Activated CD4-positive, alpha-beta T cell treated with anti-CD3 and anti-CD28 coated beads, Interleukin-2, Interleukin-4, amounts not matched to agents 100 ng/mL and 50 ng/mL, durations not matched to agents 16 hours and 8 hours (primary cell): Measurements from ENCODE around the gene STN1.
"Not testable (repeated sequence)": the region's sequence is repeated elsewhere in the genome, so short reads cannot be mapped to it uniquely, and the experiment has no call there.

ENCODE experiments used
- DNase-seq: peaks from one replicate; pipeline ENCODE4 v3.0.0-alpha.2; 2020; ENCODE audit warnings: low spot score

The STN1 gene

DNA sequence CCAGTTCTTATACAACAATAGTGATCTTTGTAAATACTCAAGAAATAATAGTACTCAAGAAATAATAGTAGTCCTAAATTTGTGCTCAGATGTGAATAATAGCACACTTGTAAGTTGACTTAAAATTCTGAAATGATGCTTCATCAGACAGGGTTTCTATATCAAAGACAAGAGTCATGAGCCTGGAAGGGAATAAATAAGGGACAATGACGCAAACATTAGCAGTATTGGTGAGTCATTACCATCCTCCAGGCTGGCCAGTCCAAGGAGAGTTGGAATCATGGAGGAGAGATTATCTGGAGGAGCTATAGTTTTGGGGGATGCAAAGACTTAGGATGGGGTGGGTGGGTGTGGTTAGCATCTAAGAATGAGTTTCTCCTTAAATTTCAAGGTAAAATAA lies 56.5 kb downstream of the STN1 start:
- no peak for DNase-seq

DNA sequence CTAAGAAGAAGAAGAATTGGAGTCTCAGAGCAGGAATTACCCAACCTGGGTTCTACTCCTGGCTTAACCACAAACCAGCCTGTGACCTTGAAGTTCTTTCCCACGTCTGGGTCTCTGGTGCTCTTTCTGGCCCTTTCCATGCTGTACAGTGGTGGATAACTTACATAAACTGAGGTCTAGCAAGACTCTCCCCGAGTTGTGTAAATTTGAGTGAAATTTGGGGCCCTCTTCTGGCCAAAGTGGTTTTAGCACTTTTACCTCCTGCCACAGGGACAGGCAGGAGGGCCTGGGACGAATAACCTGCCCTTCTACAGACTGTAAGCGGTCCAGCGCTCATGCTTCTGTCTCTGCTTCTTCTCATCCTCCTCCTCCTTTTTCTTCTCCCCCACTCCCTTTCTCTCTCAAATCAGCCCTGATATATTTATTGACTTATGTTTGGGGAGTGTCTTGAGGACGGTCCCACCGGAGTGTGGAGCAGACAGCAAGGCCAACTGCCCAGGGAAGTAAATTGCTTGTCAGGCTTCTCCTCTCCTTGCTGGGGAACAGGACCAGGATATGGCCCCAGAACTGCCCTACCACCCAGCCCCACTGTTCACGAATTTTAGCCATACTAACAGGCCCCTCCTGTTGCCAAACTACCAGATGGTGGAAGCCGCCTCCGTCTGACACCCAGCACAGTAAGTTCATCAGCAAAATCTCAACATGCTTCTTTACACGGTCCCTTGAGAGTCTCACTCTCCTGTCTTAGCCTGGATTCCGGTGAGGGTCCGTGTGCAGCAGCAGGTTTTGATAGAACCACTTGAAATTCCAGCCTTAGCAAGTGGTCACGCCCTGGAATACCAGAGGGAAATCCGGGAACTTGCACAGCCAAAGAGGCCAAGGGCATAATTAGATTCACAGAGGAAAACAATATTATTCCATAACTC lies 58.6 kb downstream of the STN1 start:
- DNase-seq = peak; percentile 62

DNA sequence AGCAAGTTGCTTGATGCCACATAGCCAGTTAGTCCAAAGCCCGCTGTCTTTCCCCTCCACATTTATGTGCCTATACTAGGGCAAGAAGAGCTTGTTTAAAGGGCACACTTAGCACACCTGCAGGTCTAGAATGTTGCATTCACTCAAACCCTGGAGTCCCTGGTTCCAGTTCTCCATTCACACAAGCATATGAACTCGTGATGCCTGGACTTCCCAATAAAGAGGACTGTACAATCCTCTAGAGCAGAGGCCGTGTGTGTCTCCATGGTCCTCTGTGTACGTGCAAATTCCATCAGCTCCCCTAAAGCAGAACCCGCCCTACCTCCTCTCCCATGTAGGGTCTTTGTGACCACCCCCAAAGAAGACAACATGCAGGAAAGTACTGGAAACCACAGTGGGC lies 59.6 kb downstream of the STN1 start:
- no peak for DNase-seq

DNA sequence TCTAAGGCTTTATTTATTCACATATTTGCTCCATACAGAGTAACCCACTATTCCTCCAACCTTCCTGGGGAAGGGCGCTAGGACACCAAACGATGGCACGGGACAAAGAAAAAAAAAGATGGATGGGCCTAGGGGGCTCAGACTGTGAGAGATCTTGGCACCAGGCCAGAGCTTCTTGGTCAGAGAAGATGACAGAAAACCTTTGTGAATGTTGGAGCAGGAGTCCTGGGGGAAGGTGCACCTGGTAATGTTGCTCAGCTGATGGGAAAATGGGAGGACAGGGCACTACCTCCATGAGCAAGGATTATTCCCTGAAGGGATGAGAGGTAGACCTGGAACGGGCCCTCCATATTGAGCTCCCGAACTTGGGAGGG lies 61.2 kb downstream of the STN1 start:
- DNase-seq = no peak

DNA sequence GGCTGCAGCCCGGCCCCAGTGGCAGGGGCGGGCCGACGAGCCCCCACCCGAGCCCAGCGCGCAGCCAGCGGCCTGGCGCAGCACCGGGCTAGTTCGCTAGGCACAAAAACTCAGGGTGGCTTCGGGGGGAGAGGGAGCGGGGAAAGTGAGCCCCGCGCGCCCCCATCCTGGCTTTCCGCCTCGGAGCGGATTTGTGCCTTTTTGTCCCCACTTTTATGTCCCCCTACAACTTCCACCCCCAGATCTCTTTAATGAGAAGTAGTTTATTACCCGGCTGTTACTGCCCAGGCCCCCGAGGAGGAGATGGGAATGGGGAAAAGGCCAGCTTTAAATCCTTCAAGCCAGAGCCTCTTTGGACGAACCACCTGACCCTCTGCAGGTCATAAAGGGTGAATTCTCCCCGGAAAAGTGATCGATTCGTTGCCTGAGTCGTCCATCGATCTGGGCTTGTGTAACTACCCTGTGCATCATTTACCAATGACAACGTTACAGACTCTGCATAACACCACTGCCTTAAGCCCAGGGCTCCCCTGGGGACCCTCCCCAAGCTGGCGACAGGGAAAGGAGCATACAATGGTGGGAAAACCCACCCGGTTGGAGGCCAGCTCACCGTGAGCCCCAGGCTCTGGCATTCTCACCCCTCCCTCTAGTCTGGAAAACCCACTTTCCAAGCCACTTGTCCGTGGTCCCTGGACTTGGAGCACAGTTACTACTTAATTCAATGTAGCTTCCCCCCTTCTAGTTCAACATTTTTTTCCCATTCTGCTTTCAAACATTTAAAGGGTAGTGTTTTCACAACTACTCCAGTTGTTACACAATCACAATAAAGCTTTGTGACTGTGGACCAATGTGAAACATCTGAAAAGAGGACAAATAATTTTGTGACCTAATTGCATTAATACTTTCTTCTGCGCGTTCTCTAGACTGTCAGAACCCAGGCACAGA lies 61.9 kb downstream of the STN1 start:
- no peak for DNase-seq

DNA sequence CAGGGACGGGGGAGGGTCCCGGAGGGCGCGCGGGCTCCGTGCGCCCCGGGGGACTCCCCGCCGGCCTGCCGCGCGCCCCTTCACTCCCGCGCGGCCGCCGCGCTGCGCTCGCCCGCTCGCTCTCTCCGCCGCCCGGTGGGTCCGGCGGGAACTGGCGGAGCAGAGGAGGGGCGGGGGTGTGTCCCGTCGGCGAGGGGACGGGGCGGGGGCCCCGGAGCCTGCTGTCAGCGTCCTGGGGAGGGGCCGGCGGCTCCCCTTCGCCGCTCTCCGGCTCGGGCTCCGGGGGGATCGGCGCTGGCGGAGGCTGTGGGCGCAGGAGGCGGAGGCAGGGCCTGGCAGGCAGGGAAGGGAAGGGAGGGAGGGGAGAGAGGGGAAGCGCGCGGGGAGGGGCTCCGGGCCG lies 62.6 kb downstream of the STN1 start, which contains the start of gene SH3PXD2A:
Gene SH3PXD2A, minus strand, starts transcription at position 153 of the 400 bp plus-strand sequence. CDS start 310 bp downstream, outside the sequence.
- DNase-seq = no peak

DNA sequence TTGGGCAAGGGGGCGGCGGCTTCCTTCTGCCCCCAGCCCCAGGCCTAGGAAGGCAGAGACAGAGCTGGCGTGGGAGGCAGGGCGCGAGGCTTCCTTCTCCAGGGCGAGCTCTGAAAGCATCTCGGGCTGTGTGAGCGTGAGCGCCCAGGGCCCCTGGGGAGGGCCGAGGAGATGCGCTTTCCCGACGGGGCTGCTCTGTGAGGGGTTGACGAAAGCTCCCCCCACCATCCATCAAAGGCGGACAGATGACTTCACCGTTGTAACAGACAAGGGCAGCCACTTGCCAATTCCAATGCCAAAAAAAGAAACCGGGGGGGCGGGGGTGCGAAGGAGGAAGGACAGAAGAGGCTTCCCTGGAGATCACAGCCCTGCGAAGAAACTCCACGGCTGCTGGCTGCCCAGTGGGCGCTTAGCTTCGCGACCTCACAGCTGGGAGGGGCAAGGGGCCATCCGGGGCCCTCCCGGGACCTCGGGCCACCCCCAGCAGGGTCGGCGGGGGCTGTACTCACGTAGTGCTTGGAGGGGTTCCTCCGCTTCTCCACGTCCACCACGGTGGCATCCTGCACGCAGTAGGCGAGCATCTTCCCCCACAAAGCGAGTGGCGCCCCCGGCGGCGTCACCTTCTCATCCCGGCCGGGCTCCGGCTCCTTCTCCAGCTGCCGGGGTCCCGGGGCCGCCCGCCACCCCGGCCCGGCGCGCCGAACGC lies 63.1 kb downstream of the STN1 start:
- no peak for DNase-seq

DNA sequence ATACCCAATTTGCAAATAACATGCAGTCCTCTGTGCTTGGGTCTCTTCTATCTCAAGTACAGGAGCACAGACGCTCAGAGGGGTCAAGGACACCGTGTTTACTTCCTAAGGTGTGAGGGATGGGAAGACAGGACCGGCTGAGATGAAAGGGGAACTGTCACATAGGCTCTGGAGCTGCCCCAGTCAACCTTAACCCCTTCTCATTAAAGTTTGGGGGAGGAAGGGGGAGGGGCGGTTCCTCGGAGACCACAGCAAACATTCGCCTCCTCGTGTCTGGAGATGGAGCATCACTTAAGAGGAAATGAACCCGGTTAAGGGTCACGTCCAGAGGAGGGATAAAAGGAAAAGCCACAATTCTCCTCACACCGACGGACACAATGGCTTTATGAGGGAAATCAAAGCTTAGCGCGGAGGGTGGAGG lies 63.7 kb downstream of the STN1 start:
- no peak for DNase-seq

DNA sequence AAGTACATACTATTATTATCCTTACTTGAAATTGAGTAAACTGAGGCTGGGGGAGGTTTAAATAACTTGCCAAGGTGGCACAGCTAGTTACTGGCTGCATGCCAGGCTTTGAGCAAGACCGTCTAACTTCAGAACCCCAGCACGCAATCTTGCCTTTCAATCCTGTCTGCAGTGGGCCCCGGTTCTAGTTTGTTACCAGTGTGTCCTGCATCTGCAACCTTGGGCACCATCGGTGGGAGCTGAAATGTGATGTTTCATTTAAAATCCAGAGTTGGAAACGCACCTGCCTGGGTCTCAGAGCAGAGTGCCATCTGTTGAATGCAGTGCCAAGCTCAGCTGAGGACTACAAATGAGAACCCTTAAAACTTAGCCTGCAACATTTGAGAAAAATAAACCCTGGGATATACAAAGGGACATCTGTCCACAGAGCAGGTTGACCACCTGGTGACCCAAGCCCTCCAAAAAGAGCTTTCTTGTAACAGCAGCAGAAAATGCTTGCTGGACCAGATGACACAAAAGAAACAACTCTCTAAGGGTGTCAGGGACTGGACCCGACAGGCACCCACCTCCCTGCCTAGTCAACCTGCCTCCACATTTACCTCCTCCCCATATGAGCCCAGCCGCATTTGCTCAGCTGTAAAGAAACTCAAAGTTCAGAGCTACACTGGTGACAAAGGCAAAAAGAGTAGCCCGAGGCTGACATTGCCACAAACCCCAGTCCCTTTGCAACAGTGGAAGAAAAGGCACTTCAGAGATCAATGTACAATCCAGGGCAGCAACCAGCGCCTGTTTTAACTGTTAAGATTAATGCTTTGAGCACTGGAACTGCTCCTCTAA lies 64.3 kb downstream of the STN1 start:
- no peak for DNase-seq

DNA sequence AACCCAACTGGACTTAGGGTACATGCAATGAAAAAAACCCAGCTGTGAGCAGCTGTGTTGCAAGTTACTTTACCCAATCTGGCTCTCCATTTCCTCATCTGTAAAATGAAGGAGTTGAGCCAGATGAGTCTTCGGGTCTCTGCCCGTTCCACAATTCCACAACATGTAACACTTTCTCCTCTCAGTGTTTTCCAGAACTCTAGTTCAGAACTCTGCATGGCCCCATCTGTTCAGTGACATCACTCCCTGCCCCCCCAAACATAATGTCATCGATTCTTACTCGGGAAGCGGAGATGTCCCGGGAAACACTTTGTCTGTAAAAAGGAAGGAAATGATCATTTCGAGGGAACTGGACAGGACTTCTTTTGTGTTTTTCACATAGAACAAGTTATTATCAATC lies 65.1 kb downstream of the STN1 start:
- no peak for DNase-seq

DNA sequence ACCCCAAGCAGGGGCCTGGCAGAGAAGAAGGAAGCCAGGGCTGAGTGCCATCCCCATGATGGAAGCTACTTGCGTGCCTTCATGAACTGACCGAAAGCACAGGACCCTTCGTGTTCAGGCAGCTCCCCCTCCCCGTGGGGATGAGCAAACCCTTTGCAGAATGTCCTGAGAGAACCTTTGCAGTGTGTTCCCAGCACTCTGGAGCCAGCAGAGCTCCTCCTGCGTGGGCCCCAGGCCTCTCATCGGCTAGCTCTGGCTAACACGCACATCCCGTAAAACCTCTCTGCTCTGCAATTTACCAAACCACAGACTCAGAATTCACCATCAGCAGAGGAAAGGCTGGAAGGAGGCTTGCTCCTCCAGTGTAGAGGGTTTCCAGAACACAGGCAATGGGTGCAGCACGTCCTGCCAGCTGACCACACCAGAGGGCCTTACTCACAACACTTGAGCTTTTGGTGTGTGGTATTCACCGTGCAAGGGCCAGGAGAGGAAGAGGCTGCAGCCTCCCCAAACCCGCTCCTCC lies 65.7 kb downstream of the STN1 start:
- no peak for DNase-seq

DNA sequence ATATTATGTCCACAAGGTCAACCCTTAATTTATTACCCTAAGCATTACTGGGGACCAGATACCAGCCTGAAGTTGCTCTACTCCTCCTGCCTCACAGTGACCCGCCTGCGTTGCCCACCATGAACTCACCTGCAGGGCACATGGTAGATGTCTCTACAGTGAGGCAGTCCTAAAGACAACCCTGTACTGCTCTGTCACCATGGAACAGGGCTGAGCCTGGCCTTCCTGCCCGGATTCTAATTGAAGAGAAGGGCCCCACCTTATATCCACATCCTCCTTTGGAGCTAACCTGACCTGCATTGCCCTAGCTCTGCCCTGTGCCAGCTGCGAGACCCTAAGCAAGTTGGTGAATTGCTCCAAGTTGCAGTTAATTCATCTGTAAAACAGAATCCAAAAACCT lies 66.7 kb downstream of the STN1 start:
- DNase-seq = no peak

DNA sequence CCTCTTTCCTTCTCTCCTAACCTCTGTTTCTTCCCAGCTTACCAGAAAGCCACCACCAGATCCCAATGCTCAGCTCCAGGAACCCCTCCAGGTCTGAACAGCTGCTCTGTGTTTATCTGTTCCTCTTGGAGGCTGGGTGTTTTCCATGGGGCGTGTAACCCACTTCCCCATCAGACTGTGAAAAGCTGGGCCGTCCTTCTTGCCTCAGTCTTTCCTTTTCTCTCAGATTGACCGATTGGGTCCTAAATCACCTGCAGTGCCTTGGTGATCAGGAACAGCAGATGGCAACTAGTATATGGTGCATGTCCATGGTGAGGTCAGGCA lies 67.5 kb downstream of the STN1 start:
- DNase-seq = no peak

DNA sequence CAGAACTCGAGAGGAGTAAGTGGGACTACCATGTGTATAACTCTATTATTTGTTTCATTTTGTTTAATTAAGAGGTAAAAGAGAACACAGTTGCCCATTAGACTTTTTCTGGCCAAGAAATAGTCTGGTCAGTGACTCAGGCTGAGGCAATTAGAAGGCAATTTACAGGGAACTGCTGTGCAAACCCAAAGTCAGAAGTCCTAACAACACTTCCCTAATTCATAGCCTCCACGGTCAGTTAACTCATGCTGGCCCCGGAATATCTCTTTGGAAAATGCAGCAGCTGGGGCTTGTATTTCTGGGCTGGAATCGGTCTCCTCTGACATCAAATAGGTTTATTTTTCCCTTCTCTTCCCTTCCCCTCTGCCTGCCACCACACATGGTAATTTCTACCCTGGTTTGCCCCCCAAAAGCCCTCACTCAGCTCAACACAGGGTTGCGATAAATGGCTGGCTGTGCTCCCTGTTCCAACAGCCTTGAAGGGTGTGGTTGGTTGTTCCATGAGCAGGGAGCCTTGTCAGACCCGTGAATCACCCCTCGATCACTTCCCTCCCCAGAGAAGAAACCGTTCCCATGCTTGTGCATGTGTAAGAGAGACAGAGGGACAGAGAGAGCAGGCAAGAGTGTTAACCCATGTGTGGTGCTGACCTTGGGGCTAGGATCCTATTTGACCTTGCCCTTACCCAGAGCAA lies 68.0 kb downstream of the STN1 start:
- DNase-seq = no peak

DNA sequence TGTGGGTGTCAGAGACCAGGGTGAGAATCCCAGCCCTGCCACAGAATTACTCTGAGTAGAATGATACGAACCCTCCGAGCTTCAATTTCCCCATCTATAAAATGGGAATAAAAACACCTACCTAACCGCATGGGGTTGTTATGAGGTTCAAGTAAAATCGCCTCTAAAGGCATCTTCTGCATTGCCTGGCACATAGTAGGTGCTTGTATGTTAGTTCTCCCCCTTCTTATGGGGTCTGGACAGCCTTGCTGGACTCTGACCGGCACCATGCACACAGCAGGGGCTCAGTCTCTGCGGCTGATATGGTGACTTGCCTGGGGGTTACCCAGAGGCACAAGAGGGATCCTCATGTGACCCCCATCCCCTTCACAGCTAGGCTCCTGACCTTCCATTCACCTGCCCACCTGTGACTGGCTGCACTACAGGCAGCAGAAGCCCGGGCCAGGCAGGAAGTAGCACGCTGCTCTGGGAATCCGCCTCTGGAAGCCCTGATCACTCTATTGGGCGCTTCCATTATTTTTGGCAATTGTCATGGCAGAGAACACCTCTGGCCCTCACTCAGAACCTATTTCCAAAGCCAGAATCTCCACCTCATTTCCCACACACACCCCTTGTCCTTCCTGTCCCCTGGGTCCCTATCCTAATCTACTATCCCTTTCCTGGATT lies 68.6 kb downstream of the STN1 start:
- no peak for DNase-seq

DNA sequence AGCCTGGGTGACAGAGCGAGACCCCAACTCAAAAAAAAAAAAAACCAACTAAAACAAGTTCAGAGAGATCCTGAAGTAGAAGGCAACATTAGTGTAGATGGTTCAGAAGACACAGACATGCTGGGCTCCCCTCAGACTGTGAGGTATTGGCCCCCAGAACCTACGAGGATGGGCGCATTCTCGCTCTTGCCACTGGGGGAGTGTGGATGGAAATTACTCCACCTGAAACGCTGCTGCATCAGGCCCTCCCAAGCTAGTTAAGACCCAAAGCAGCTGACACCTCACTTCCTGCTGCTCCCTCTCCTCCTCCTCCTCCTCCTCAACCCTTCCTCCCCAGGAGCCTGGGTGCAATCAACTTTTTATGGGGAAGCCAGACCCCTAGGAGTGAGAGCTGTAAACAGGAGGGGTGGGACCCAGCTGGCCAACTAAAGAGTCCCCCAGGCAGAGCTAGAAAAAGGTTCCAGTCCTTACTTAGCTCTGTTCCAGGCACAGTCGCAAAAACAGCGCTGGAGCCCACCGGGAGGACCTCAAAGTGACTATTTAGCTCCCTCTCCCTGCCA lies 70.0 kb downstream of the STN1 start:
- no peak for DNase-seq

DNA sequence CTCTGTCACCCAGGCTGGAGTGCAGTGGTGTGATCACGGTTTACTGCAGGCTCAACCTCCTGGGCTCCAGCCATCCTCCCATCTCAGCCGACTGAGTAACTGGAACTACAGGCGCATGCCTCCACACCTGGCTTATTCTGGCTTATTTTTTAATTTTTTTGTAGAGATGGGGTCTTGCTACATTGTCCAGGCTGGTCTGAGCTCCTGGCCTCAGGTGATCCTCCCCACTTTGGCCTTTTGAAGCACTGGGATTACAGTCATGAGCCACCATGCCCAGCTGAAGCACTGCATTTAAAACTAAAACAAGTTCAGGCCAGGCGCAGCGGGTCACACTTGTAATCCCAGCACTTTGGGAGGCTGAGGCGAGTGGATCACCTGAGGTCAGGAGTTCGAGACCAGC lies 70.6 kb downstream of the STN1 start:
- DNase-seq = no peak

DNA sequence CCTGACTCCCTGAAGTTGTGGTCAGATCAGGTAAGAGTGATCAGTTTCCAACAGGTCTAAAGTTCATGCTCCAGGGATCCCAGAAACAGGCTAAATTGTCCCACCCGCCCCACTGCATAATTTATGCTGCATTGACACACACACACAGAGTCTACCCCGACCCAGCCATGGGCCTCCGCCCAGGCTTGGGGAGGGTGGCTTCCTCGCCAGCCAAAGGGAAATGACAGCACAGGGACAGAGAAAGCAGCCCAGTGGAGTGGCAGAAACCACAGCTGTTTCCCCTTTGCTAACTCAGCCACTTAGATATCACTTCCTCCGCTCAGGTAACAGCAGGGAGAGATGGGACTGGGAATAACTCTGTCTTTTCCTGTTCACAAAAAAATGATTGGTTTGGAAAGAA lies 72.0 kb downstream of the STN1 start:
- DNase-seq = peak; percentile 17

DNA sequence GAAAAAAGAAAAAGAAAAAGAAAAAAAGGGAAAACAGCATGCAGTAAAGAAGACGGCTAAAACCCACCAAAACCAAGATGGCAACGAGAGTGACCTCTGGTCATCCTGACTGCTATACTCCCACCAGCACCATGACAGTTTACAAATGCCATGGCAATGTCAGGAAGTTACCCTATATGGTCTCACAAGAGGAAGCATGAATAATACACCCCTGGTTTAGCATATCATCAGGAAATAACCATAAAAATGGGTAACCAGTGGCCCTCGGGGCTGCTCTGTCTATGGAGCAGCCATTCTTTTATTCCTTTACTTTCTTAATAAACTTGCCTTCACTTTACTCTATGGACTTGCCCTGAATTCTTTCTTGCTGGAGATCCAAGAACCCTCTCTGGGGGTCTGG lies 72.6 kb downstream of the STN1 start:
- not testable (repeated sequence) for DNase-seq
